ENCODE results near the gene ZNF697.

ZNF697 gene

GRCh38 chr1:119674111-119674526 lies 26.1 kb upstream of the ZNF697 start:
- Histone ChIP-seq H3K9me3 (ENCODE audit: control insufficient read depth, low read length) (no peaks in the 10 kb centered on the region), H2AFZ (ENCODE audit: low read depth, low read length) (no peak overlapping the region), H2BK15ac (ENCODE audit: low read depth, poor library complexity, severe bottlenecking) (no peak overlapping the region), H2AK5ac (ENCODE audit: low read length, severe bottlenecking) (no peak overlapping the region), H3K18ac (ENCODE audit: low read depth in 1 of 2, low read length in 2 of 2) (no peak overlapping the region), H3K4me3 (ENCODE audit: insufficient read depth in 1 of 2, low read depth in 1 of 2, low read length in 2 of 2) (peak overlapping the region in 1 of 2 experiments; percentile 42), H3K27ac (ENCODE audit: low read length, poor library complexity, severe bottlenecking) (peak overlapping the region; percentile 28), H3K36me3 (ENCODE audit: control insufficient read depth in 1 of 2, insufficient read depth in 2 of 2, low read depth in 1 of 2, low read length in 2 of 2) (no peaks in the 10 kb centered on the region), H3K4me1 (ENCODE audit: control insufficient read depth, insufficient read depth, low read depth, low read length) (no peaks in the 10 kb centered on the region), H3K27me3 (ENCODE audit: control insufficient read depth in 1 of 2, insufficient read depth in 1 of 2, low read length in 2 of 2) (peaks cover 0 to 5% of the 10 kb centered on the region in 2 experiments), H3K79me1 (replicated peaks; ENCODE audit: low read length, poor library complexity, severe bottlenecking) (no peaks in the 10 kb centered on the region), H4K91ac (ENCODE audit: low read length) (no peak overlapping the region), H2BK12ac (ENCODE audit: low read length in 2 of 2) (no peak overlapping the region), H4K8ac (ENCODE audit: low read length) (no peak overlapping the region), H3K23ac (ENCODE audit: low read length in 2 of 2) (no peak overlapping the region), H3K14ac (ENCODE audit: low read length in 2 of 2) (no peak overlapping the region), H2BK120ac (ENCODE audit: low read depth, low read length) (no peak overlapping the region), H2BK5ac (ENCODE audit: low read depth, low read length, poor library complexity, severe bottlenecking) (no peak overlapping the region), H3K9ac (ENCODE audit: low read length) (peak overlapping the region; percentile 61), H3K4ac (ENCODE audit: low read depth in 1 of 2, low read length in 2 of 2) (no peak overlapping the region), H3K4me2 (ENCODE audit: low read length, poor library complexity, severe bottlenecking) (no peak overlapping the region)
- WGBS = 11% methylated on average over 4 of the region's 4 CpGs
- DNase-seq = peak; percentile 44

DNA sequence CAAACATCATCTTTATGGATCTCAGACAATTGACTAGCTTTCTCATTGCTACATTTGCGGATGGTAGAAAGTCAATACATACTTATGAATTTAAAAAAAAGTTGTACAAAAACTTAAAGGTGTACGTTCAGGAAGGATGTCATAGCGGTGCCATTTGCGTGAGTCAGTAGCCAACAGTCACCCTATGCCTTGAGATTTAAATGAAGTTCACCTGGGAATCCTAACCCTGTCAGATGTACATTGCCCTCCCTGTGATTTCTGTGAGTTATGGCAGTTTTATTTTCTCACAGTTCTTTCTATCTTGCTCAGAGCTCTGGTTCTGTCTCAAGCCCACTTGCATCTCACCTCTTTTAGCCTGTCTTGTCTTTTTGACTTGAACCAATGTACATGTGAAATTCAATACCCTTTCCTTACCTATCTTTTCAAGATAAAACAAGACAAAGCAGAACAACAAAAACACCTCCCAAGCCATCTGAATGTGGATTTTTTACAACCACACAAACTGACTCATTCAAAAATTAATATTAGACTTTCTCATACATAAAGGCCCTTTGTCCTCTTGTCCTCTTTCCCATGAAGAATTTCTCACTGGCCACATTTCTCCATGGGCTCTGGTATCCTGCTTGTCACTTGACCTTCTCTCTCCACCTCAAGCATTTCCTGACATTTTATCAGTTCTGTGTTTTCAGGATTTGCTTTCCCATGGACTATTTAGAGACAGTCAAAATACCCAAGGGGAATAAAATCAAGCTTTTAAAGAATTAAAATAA lies 25.3 kb upstream of the ZNF697 start:
- WGBS = 96% methylated on average over 4 of the region's 4 CpGs

DNA sequence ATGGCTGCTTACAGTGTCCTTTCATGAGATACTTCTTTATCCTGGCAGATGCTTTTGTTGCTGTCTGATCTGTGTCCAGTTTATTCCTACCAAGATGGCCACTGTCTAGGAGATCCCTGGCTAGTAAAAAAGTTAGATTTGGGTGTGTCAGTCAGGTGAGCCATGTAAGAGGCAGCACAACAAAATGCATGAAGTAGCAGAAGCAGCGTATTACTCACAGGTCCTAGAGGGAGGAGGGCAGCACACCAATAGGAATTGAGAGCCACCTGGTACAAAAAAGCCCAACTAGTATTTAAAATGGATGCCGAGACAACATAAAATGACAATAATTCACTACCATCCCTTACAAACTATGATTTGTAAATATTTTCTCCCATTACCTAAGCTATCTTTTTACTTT lies 22.8 kb upstream of the ZNF697 start:
- H3K9ac ChIP-seq (ENCODE audit: low read length) = no peak overlapping the region
- H2AFZ ChIP-seq (ENCODE audit: low read depth, low read length) = no peak overlapping the region
- DNase-seq = no peak
- H3K9me3 ChIP-seq (ENCODE audit: control insufficient read depth, low read length) = no peaks in the 10 kb centered on the region
- H3K36me3 ChIP-seq (ENCODE audit: control insufficient read depth in 1 of 2, insufficient read depth in 2 of 2, low read depth in 1 of 2, low read length in 2 of 2) = no peaks in the 10 kb centered on the region
- H3K18ac ChIP-seq (ENCODE audit: low read depth in 1 of 2, low read length in 2 of 2) = no peak overlapping the region
- no peak overlapping the region for H4K91ac ChIP-seq (ENCODE audit: low read length)
- no peak overlapping the region for H3K4me2 ChIP-seq (ENCODE audit: low read length, poor library complexity, severe bottlenecking)
- H2AK5ac ChIP-seq (ENCODE audit: low read length, severe bottlenecking) = no peak overlapping the region
- H3K4ac ChIP-seq (ENCODE audit: low read depth in 1 of 2, low read length in 2 of 2) = no peak overlapping the region
- H3K79me1 ChIP-seq (replicated peaks; ENCODE audit: low read length, poor library complexity, severe bottlenecking) = no peaks in the 10 kb centered on the region
- no peak overlapping the region for H2BK5ac ChIP-seq (ENCODE audit: low read depth, low read length, poor library complexity, severe bottlenecking)
- H4K8ac ChIP-seq (ENCODE audit: low read length) = no peak overlapping the region
- H3K23ac ChIP-seq (ENCODE audit: low read length in 2 of 2) = no peak overlapping the region
- no peak overlapping the region for H3K27ac ChIP-seq (ENCODE audit: low read length, poor library complexity, severe bottlenecking)
- H3K4me3 ChIP-seq (ENCODE audit: insufficient read depth in 1 of 2, low read depth in 1 of 2, low read length in 2 of 2) = no peak overlapping the region
- WGBS = 98% methylated on average over 2 of the region's 2 CpGs
- H3K27me3 ChIP-seq (ENCODE audit: control insufficient read depth in 1 of 2, insufficient read depth in 1 of 2, low read length in 2 of 2) = peaks cover 0 to 2% of the 10 kb centered on the region in 2 experiments
- H2BK15ac ChIP-seq (ENCODE audit: low read depth, poor library complexity, severe bottlenecking) = no peak overlapping the region
- H3K4me1 ChIP-seq (ENCODE audit: control insufficient read depth, insufficient read depth, low read depth, low read length) = no peaks in the 10 kb centered on the region
- no peak overlapping the region for H2BK120ac ChIP-seq (ENCODE audit: low read depth, low read length)
- no peak overlapping the region for H3K14ac ChIP-seq (ENCODE audit: low read length in 2 of 2)
- no peak overlapping the region for H2BK12ac ChIP-seq (ENCODE audit: low read length in 2 of 2)

More for the DNA sequence above, 25.3 kb upstream of the ZNF697 start:
- Histone ChIP-seq H3K4me3 (ENCODE audit: insufficient read depth in 1 of 2, low read depth in 1 of 2, low read length in 2 of 2) (peak overlapping the region in 1 of 2 experiments; percentile 42), H3K18ac (ENCODE audit: low read depth in 1 of 2, low read length in 2 of 2) (no peak overlapping the region), H3K23ac (ENCODE audit: low read length in 2 of 2) (no peak overlapping the region), H3K4me2 (ENCODE audit: low read length, poor library complexity, severe bottlenecking) (no peak overlapping the region), H2BK120ac (ENCODE audit: low read depth, low read length) (no peak overlapping the region), H3K4me1 (ENCODE audit: control insufficient read depth, insufficient read depth, low read depth, low read length) (no peaks in the 10 kb centered on the region), H2AFZ (ENCODE audit: low read depth, low read length) (no peak overlapping the region), H3K27me3 (ENCODE audit: control insufficient read depth in 1 of 2, insufficient read depth in 1 of 2, low read length in 2 of 2) (peaks cover 0 to 5% of the 10 kb centered on the region in 2 experiments), H3K14ac (ENCODE audit: low read length in 2 of 2) (no peak overlapping the region), H3K9ac (ENCODE audit: low read length) (peak overlapping the region; percentile 39), H3K36me3 (ENCODE audit: control insufficient read depth in 1 of 2, insufficient read depth in 2 of 2, low read depth in 1 of 2, low read length in 2 of 2) (no peaks in the 10 kb centered on the region), H2BK5ac (ENCODE audit: low read depth, low read length, poor library complexity, severe bottlenecking) (no peak overlapping the region), H2AK5ac (ENCODE audit: low read length, severe bottlenecking) (no peak overlapping the region), H3K4ac (ENCODE audit: low read depth in 1 of 2, low read length in 2 of 2) (no peak overlapping the region), H4K8ac (ENCODE audit: low read length) (no peak overlapping the region), H2BK15ac (ENCODE audit: low read depth, poor library complexity, severe bottlenecking) (no peak overlapping the region), H3K79me1 (replicated peaks; ENCODE audit: low read length, poor library complexity, severe bottlenecking) (no peaks in the 10 kb centered on the region), H2BK12ac (ENCODE audit: low read length in 2 of 2) (no peak overlapping the region), H4K91ac (ENCODE audit: low read length) (no peak overlapping the region), H3K9me3 (ENCODE audit: control insufficient read depth, low read length) (no peaks in the 10 kb centered on the region), H3K27ac (ENCODE audit: low read length, poor library complexity, severe bottlenecking) (peak overlapping the region; percentile 27)
- DNase-seq = no peak

- no peaks in the 10 kb centered on the region for H3K9me3 ChIP-seq (ENCODE audit: control insufficient read depth, low read length)
- H3K4ac ChIP-seq (ENCODE audit: low read depth in 1 of 2, low read length in 2 of 2) = no peak overlapping the region
- no peak overlapping the region for H3K14ac ChIP-seq (ENCODE audit: low read length in 2 of 2)
- H2BK5ac ChIP-seq (ENCODE audit: low read depth, low read length, poor library complexity, severe bottlenecking) = no peak overlapping the region
- peaks cover 0 to 16% of the 10 kb centered on the region in 2 experiments for H3K27me3 ChIP-seq (ENCODE audit: control insufficient read depth in 1 of 2, insufficient read depth in 1 of 2, low read length in 2 of 2)
- H3K4me3 ChIP-seq (ENCODE audit: insufficient read depth in 1 of 2, low read depth in 1 of 2, low read length in 2 of 2) = no peak overlapping the region
- DNase-seq = no peak
- H2AK5ac ChIP-seq (ENCODE audit: low read length, severe bottlenecking) = no peak overlapping the region
- H2BK120ac ChIP-seq (ENCODE audit: low read depth, low read length) = no peak overlapping the region
- H2AFZ ChIP-seq (ENCODE audit: low read depth, low read length) = no peak overlapping the region
- H3K4me2 ChIP-seq (ENCODE audit: low read length, poor library complexity, severe bottlenecking) = no peak overlapping the region
- H2BK15ac ChIP-seq (ENCODE audit: low read depth, poor library complexity, severe bottlenecking) = no peak overlapping the region
- no peak overlapping the region for H4K8ac ChIP-seq (ENCODE audit: low read length)
- 96% methylated on average over 5 of the region's 6 CpGs for WGBS
- H3K4me1 ChIP-seq (ENCODE audit: control insufficient read depth, insufficient read depth, low read depth, low read length) = no peaks in the 10 kb centered on the region
- no peak overlapping the region for H4K91ac ChIP-seq (ENCODE audit: low read length)
- no peaks in the 10 kb centered on the region for H3K36me3 ChIP-seq (ENCODE audit: control insufficient read depth in 1 of 2, insufficient read depth in 2 of 2, low read depth in 1 of 2, low read length in 2 of 2)
- H3K79me1 ChIP-seq (replicated peaks; ENCODE audit: low read length, poor library complexity, severe bottlenecking) = no peaks in the 10 kb centered on the region
- H2BK12ac ChIP-seq (ENCODE audit: low read length in 2 of 2) = no peak overlapping the region
- H3K23ac ChIP-seq (ENCODE audit: low read length in 2 of 2) = no peak overlapping the region
- H3K18ac ChIP-seq (ENCODE audit: low read depth in 1 of 2, low read length in 2 of 2) = no peak overlapping the region
- no peak overlapping the region for H3K9ac ChIP-seq (ENCODE audit: low read length)
- H3K27ac ChIP-seq (ENCODE audit: low read length, poor library complexity, severe bottlenecking) = no peak overlapping the region
These were observed 19.1 kb upstream of the ZNF697 start for GRCh38 chr1:119667173-119667572.
